DMS 273 treated with DMSO at 0.1 percent for 48 hours (cell line): ENCODE data around the gene PPM1B.
"Not testable (repeated sequence)": the region's sequence is repeated elsewhere in the genome, so short reads cannot be mapped to it uniquely, and the experiment has no call there.

ENCODE experiments used
- DNase-seq: peaks from one replicate; lab custom pipeline; 2025; lab: John Stamatoyannopoulos, UW

PPM1B gene

DNA sequence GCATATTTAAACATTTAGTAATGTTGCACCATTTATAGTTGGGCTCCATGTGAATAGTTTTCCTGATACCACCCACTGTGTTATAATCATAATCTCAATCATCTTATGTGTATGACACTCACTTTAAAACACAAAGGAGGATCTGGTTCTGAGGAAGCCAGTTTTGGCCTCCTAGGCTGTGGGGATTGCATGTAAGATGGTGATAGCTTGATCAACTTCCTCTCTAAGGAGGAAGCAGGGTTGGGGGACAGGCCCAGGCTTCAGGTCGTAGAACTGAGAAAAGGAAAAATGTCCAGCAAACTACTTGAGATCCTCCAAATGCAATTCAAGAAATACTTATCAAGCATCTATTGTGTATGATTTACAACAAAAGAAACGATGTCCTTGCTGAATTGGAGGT lies 4.9 kb upstream of the PPM1B start:
- DNase-seq, result no peak

DNA sequence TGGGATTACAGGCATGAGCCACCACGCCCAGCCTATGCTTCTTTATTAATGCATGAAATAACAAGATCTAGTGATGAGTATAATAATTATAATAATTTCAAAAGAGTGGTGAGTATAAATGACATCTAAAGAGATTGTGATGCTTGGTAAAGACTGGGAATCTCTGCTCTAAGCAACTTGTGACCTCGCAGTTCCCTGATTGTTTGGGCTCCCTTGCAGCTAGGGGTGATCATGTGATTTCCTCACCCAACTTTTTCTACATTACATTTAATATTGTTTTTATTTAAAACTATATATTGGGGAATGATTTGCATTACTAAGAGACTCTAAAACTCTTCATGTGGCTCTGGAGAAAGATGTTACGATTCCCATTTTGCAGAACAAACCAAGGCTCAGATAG lies 4.1 kb upstream of the PPM1B start:
- DNase-seq, result no peak

DNA sequence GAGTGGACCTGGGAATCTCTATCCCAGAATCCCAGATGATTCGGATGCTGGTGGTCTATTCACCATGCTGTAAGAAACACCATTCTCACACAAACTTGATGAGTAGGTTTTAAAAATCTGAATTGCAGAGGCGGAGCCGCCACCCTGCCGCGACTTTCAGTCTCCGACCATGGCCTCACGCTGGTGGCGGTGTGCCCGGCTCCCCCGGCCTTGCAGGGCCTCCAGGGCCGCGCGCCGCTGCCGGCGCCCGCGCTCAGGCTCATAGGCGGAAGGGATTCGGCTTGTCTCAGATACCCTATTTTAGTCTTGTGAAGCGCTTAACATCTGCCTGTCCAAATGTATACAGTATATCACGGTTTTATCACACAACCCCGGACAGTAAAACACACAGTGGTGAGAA lies 2.6 kb upstream of the PPM1B start:
- no peak for DNase-seq

DNA sequence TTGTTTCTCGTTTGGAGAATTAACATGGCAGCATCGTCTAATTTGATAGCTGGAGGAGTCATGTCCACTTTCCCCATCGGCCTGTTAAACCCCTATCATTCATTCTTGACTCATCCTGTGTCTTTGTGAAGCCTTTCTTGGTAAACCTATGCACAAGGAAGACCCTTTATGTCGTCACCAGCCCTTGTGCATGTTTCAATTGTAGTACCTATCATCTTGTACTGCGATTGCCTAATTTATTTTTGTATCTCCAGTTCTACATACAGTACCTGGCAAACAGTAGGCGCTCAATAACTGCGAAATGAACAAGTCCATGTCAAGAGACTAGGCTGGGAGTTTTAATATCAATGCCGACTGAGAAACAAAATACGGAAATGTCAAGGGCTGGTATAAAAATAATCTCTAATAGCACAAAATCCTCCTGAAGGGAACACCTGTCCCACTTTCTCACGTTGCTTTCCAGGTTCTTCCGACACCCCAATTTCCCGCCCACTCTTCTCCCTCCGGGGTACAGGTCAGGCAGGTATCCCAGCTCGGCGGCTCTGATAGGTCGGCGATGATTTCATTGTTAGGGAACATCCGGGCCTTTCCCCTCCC lies 1.3 kb upstream of the PPM1B start:
- no peak for DNase-seq

DNA sequence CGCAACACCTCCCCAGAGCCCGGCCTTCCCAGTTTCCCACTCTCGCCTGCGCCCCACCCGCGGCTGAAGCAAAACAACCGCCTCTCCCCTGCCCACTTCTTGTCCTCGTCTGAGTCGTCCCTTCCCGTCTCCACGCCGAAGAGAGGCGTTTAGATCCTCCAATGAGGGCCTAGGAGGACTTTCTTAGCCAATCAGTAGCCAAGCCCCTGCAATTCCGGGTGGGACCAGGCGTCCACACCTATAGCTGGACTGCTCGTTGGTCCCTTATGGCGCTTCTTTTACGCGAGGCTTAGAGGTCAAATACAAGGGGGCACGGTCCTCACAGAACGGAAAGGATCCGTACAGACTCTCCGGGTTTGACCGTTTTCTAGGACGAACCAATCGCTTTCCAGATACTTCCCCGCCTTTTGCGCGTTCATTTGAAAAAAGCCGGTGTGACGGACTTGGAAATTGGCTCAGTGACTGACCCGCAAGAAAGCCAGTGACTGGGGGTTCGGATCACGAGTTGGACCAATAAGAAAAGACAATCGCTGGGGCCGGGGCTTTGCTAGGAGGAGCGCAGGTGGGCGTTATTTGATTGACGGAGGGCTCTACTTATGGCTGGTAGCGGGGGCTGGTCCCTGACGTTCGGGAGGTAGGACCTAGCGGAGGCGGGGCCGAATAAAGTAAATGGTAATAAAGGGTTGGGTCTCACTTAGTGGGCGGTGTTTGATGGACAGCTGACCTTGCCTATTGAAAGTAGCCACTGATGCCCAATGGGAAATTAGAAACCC lies 581 bp upstream of the PPM1B start:
- DNase-seq, result peak; percentile 100

DNA sequence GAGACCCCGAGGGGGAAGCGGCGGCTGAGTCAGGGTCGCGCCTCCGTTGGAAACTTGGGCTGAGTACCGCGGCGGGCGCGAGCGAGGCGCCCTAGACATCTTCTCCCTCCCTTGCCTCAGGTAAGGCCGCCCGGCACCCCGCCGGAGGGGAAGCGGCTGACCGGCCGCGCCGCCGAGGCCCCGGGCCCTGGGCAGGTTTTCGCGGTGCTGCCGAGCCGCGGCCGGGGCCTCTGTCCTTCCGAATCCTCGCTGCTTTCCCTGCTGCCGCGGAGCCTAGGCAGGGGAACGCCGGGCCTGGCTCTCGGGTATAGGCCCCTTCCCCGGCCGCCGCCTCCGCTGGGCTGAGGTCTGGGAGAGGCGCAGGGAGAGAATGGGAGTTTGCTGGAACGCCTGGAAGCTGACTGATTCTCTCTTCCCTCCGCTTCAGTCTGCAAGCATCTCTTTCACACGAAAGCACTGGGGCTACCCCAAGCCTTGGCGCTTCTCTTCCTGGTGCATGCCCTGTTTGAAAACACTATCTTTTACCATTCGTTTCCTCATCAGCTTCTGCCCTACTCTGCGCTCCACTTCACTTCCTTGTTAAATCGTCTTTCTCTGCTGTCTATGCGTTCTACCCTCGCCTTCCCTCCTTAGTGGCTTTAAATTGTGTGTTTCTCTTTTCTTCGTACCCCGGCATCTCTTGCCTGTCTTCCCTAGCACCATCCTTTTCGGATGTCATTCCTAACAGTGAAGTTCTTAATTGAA lies 652 bp downstream of the PPM1B start:
- peak; percentile 25 for DNase-seq

DNA sequence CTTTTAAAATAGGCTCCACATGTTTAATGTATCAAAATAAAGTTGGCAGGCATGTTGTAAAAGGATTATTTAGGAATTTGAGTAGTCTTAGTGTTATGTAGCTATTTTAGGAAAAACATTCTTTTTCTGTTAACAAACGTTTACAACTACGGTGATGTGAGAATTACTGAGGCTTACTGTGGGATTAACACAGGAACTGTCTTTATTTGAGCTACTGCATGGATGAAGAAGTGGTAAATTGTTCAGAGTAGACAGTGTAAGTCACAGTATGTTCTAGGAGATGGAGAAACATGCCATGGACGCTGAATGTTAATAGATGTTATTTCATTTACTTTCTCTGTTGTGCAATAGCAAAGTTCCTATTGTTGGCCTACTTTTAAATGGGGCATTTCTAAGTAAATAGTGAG lies 1.6 kb downstream of the PPM1B start:
- DNase-seq, result no peak

DNA sequence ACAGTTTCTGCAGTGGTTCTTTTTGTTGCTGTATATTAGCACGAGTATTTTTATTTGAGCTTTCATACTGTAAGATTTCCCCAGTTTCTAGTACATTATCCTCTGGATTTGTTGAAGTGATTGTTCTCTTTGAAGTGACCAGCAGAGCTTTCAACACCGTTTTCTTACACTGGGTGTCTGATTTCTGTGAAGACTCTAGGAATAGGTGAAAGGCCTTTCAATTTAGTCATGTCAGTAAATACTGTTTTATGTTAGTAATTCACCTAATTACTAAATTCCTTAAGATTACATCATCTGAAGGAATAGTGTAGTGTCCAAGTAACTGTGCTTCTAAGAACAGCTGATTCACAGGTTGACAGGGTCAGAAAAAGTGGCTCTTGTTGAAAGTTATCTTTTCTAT lies 2.3 kb downstream of the PPM1B start:
- no peak for DNase-seq

DNA sequence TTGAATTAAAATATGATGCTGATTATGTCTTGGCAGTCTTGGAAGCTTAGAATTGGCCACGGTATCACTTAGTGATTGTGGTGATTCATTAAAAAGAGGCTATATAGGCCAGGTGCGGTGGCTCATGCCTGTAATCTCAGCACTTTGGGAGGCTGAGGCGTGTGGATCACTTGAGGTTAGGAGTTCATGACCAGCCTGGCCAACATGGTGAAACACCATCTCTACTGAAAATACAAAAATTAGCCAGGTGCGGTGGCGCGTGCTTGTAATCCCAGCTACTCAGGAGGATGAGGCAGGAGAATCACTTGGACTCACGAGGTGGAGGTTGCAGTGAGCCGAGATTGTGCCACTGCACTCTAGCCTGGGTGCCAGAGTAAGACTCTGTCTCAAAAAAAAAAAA lies 2.8 kb downstream of the PPM1B start:
- DNase-seq, result not testable (repeated sequence)

DNA sequence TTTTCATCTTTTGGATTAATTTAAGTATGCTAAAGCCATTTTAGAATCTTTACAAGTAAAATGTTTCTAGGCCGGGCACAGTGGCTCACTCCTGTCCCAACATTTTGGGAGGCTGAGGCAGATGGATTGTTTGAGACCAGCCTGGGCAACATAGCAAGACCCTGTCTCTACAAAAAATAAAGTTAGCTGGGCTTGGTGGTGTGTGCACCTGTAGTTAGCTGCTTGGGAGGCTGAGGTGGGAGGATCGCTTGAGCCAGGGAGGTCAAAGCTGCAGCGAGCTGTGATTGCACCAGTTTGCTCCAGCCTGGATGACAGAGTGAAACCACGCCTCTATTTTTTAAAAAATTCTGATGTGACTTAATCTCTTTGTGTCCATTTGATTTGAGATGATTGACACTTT lies 3.9 kb downstream of the PPM1B start:
- DNase-seq, result no peak

DNA sequence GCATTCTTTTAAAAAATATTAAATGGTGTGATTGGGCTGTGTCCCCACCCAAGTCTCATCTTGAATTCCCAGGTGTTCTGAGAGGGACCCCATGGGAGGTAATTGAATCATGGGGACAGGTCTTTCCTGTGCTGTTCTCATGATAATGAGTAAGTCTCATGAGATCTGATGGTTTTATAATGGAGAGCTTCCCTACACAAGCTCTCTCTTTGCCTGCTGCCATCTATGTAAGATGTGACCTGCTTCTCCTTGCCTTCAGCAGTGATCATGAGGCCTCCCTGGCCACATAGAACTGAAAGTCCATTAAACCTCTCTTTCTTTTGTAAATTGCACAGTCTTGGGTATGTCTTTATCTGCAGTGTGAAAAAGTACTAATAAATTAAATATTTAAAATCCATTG lies 10.3 kb downstream of the PPM1B start:
- no peak for DNase-seq

DNA sequence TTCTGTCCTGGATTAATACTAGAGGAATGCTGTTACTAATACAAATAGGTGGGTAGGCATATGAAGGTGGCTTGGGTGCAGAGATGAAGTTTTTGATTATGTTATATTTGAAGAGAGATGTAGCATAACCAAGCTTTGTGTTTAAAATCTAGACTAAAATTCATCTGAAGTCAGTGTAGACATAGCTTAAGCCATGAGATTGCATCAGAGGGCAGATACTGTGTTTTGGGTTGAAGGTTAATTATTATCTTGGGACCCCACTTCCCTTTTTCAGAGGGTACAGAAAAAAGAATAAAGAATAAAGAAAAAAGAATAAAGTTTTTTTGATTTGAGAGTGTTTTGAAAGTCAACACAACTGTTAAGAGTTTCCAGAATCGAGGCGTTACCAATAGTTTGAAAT lies 13.0 kb downstream of the PPM1B start:
- no peak for DNase-seq

DNA sequence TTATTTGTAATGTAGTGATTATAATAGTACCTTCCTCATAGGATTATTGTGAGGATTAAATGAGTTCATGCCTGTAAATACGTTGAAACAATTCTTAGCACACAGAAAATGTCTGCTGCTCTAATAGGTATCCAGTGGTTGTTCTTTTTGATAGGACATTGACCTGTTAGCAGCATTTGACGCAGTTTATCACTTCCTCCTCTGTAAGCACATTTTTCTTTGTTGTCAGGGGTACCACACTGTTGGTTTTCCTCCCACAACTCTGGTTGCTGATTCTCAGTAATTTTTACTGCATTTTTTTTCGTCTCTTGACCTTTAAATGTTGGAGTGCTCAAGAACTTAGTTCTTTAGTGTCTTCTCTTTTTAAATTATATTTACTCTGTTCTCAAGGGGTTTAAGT lies 15.4 kb downstream of the PPM1B start:
- no peak for DNase-seq

DNA sequence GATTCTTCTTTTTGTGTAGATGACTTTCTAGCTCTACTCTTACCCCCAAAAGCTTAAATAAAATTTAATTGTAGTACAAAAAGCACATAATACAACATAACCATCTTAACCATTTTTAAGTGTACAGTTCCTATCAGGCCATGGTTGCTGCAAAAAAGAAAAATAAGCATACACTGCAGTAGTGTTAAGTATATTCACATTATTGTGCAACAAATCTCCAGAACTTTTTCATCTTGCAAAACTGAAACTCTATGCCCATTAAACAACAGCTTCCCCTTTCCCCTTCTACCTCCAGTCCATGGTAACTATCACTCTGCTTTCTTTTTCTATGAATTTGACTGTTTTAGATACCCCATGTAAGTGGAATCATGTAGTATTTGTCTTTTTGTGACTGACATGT lies 18.1 kb downstream of the PPM1B start:
- DNase-seq, result no peak

DNA sequence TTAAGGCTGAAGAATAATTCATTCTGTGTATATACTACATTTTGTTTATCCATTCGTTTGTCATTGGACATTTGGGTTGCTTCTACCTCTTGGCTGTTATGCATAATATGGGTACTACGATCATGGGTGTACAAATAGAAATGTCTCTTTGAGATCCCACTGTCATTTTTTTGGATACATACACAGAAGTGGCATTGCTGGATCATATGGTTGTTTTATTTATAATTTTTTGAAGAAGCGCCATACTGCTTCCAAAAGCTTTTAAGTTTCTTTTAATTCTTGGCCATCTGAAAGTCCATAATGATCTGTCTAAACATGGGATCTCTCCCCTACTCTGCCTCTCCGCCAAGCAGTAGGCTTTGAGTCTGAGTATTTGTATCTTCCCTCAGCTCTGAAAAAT lies 18.6 kb downstream of the PPM1B start:
- no peak for DNase-seq

DNA sequence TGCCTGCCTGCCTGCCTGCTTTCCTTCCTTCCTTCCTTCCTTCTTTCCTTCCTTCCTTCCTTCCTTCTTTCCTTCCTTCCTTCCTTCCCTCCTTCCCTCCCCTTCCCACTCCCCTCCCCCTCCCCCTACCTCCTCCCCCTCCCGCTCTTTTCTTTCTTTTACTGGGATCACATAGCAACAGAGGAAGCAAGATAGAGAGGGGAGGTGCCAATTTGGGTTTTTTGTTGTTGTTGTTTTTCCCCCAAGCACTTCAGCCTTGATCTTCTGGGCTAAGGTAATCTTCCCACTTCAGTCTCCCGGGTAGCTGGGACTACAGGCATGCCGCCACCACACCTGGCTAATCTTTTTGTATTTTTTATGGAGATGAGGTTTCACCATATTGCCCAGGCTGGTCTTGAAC lies 20.0 kb downstream of the PPM1B start:
- no peak for DNase-seq

DNA sequence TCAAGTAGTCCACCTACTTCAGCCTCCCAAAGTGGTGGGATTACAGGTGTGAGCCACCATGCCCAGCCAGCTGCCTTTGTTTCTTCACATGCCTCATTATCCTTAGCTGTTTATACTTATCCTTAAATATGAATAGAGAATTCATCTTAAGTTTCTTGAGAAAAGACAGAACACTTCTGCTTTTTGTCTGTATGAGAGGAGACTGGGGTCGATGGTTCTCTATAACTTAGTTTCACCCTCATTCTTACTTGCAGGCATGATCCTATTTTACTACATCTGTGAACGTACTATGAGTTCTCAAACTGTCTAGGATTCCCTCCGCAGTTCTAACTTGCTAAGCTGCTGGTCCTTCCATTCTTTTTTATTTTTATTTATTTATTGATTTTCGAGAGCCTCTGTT lies 20.4 kb downstream of the PPM1B start:
- DNase-seq, result no peak

DNA sequence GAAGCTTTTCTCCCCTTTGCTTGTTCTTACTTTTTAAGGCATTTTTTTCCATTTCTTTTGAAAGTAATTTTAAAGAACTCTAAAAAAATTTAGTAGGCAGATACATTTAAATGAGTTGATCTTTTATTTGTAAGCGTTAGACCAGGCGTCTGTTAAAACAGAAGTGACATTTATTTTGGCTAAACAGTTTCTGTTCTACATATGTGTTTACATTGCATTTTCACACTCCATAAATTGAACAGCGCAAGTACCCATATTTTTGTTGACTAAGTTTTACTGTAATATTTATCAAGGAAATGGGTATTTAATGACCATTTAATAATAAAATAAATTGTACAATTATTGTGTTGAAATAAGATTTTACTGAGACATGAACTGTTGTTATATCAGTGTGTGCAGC lies 21.9 kb downstream of the PPM1B start:
- DNase-seq, result no peak

DNA sequence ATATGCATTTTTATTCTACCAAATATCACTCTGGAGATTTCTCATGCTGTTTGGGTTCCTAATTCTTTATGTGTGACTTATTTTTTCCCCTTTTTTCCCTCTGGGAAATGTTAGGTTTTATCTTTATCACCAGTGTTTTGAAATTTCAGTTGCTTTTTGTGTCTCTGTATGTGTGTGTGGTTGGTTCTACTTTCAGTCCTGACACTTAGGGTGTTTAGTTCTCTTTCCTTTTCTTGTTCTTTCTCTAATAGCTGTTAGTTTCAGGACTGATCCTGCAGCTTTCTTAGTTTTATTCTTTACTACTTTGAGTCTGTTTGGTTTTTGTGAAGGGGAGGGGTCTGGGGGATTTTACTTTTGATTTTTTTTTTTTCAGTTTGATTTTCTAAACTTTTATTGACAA lies 23.1 kb downstream of the PPM1B start:
- DNase-seq, result no peak

DNA sequence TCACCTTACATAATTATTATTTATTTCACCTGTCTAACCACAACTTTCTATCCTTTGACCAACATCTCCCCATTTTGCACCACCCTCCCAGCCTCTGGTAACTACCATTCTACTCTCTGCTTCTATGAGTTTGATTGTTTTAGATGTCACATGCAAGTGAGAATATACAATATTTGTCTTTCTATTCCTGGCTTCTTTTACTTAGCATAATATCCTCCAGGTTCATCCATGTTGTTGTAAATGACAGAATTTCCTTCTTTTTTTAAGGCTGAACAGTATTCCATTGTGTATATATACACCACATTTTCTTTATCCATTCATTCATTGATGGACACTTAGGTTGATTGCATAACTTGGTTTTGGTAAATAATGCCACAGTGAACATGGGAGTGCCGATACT lies 24.0 kb downstream of the PPM1B start:
- no peak for DNase-seq

DNA sequence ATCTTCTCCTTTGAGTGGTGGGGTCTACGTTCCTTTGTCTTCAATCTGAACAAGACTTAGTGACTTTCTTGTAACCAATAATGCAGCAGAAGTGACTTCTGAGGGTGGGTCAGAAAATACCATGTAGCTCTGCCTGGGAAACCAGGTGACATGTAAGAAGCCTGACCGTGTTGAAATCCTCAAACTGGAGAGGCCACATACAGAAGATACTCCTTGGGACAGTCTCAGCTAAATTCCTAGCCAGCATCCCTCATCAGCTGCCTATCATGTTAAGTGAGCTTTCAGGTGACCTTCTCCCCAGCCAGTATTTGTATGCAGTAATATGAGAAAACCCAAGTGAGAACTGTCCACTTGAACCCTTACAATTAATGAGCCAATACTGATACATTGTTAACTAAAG lies 27.0 kb downstream of the PPM1B start:
- DNase-seq, result no peak

DNA sequence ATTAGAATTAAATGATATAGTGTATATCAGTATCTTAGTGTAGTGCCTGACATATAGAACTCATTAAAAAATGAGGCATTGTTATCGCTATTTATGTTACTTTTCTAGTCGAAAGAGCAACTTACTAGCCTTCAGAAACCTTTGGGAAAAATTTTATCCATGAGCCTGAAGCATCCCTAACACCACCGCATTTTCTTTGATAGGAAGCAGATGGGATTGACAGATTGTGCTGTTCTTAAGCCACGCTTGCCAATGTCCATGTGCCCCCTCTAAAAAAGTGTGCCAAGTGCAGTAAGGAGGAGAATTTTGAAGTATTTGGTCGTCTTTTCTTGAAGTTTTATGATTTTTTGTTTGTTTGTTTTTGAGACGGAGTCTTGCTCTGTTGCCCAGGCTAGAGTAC lies 29.1 kb downstream of the PPM1B start:
- DNase-seq, result peak; percentile 57

DNA sequence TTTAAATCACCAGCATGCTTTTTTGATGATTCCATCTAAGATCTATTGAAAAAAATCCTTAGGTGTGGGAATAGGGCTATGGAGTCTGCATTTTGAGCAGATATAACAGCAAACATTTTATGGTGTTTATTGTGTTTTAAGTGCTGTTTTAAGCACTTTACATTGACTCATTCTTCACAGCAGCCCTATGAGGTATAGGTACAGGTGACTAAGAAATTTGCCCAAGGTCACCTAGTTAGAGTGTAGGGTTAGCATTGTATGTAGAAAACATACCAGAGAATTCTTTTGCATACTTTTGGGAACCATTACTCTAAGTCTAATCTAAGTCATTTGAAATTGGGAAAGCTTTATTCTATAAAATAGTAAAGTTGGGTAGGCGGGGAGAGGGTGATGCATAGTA lies 31.3 kb downstream of the PPM1B start:
- DNase-seq, result no peak
